ENCODE measurements around the gene ANKLE1.
A peak's percentile ranks its signal among the peaks of the same experiment; 100 is the strongest.
"Not testable (repeated sequence)": the region's sequence is repeated elsewhere in the genome, so short reads cannot be mapped to it uniquely, and the experiment has no call there.

The ANKLE1 gene

GRCh38 chr19:17248011-17248776, 33.5 kb upstream of the ANKLE1 start:
- no peak for DNase-seq (ENCODE audit: low read depth)

DNA sequence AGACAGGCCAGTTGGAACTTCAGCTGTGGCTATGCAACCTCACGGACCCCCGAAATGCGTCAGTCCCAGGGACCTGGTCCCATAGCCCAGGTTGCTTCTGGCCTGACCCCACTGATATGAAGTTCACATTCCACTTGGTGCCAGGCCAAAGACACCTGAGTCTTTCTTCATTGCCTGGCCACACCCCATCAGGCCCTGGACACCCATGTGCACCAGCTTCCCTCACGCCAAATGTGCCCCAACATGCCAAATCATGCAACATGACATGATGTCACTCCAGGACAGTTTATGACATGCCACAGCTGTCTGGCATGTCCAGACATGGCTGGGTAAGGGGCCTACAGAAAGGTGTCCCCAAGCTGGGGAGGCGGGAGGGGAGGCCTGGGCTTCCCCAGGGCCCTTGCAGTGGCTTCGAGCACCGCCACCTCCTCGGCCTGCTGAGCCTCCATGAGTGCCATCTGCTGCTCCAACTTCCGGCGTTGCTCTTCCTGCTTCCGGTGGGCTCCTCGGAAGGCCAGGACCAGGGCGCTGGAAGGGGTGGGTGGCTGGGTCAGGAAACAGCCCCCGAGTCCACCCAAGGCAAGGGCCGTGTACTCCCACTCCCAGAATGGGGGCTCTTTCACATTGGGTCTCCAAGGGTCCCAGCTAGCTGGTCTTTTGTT, 31.7 kb upstream of the ANKLE1 start:
- no peak for DNase-seq (ENCODE audit: low read depth)

DNA sequence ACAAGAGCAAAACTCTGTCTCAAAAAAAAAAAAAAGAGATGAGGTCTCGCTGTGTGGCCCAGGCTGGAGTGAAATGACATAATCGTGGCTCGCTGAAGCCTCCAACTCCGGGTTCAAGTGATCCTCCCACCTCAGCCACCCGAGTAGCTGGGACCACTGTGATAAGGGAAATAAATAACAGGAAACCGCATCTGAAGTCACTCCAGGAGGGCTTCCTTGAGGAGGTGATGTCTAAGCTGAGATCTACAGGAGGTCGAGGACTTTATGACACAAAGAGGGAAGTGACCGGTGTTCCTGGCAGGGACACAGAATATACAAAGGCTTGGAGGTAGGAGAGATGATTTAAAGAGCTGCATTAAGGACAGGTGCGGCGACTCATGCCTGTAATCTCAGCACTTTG, 27.1 kb upstream of the ANKLE1 start:
- no peak for DNase-seq (ENCODE audit: low read depth)

DNA sequence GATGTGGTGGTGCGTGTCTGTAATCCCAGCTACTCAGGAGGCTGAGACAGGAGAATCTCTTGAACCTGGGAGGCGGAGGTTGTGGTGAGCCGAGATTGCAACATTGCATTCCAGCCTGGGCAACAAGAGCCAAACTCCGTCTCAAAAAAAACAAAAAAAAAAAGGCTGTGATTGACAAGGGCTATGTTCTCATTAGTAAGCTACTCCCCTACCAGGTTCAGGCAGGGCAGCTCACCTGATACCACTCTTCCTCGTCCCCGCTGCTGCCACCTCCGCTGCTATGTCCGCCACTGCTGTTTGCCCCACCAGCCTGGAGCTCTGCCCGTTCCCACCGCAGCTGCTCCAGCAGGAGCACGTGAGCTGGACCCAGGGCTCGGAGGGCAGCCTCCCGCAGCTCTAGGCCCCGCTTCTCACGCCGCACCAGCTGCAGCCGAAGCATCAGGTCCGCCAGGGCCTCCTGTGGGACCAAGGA, 26.5 kb upstream of the ANKLE1 start:
- DNase-seq (ENCODE audit: low read depth): no peak

GRCh38 chr19:17256130-17256529, 25.6 kb upstream of the ANKLE1 start:
- no peak for DNase-seq (ENCODE audit: low read depth)

GRCh38 chr19:17259118-17259780, 22.5 kb upstream of the ANKLE1 start:
- DNase-seq (ENCODE audit: low read depth): no peak

DNA sequence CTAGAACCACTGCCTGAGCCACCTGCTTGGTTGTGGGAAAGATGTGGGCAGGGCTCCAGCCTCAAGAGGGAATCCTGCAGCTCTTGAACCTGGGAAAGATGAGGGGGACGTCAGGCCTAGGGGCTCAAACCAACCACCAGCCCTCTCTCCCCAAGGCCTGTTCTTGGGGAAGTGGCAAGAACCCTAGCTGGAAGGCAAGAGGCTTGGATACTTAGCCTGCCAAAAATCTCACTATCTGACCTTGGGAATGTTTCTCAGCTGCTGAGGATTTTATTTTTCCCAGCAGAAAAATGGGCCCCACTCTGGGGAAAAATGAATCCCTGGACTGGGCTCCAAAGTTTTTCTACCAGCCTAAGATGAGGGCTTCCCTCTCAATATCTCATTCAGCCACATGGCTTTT, 21.8 kb upstream of the ANKLE1 start:
- DNase-seq (ENCODE audit: low read depth): no peak

- peak; percentile 80 for DNase-seq (ENCODE audit: low read depth)
Observed at GRCh38 chr19:17260842-17261325, 20.8 kb upstream of the ANKLE1 start.

DNA sequence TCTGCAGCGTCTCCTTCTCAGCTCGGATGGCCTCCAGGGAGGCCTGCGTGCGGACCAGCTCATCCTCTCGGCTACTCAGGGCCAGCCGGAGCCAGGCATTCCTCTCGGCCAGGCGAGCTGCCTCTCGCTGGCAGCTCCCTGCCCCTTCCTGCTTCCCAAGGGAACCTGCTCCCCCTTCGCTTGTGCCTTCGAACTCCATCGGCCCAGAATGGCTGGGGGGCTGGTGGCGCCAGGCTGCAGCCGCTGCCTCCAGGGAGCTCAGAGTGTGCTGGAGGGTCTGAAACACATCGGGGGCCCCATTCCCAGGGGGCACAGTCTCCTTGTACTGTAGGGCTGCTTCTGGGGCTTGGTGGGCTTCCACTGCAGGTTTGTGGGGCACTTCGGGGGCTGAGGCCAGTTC, 19.1 kb upstream of the ANKLE1 start:
- DNase-seq (ENCODE audit: low read depth): no peak

DNA sequence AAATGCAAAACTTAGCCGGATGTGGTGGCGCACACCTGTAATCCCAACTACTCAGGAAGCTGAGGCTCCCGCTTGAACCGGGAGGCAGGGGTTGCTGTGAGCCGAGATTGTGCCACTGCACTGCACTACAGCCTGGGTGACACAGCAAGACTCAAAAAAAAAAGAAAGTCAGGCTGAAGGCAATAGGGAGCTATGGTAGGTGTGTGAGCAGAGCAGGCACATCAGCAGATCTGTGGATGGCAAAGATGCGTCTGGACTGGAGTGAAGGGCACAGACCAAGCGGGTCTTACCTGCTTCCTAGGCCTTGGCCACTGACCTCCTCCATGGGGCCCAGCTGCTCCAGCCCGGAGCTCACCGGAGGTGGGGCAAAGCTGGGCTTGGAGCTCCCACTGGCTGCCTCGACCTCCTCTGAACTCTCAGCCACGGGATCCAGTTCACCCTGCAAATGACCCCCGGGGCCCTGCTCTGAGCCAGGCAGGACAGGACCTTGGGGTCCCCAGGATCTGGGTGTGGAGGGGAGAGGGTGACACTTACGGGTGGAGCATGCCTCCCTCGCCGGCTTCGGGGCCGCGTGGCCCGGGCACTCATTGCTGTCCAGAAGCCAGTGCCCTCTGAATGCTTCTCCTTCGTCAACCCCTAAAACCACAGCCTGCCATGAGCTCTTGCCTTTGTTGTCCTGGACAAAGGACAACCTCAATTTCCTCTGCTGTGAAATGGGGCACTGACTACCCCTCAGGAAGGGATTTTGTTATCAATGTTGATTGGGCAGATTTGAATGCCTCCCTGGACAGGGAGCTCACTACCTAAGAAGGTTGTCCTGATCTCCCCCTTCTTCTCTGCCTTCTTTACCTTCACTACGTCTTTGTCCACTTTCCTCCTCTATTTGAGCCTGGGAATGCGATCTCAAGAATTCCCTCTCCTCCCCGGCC, 17.7 kb upstream of the ANKLE1 start:
- no peak for DNase-seq (ENCODE audit: low read depth)

DNA sequence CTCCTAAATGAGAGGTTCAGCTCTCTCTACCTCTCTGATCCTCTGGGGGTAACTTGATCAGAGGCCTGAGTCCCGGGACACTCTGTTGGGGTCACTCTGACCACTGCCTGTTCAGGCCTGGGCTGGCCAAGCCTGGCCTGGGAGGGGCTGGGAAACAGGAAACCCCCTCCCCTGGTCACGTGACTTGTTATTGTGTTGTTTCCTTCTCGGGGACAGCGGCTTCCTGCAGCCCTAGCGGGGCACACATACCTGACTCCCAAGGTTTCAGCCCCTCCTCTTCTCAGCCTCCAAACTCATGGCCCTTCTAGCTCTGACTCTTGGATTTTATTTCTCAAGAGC, 17.1 kb upstream of the ANKLE1 start, which contains the start of gene USHBP1:
Gene USHBP1, minus strand, starts transcription at position 105 of the 339 bp plus-strand sequence. CDS start 446 bp downstream, outside the sequence.
- no peak for DNase-seq (ENCODE audit: low read depth)

- no peak for DNase-seq (ENCODE audit: low read depth)
Observed at GRCh38 chr19:17266026-17266425, 15.7 kb upstream of the ANKLE1 start.

- DNase-seq (ENCODE audit: low read depth): no peak
Observed at GRCh38 chr19:17266589-17266974, 15.1 kb upstream of the ANKLE1 start.

GRCh38 chr19:17266975-17267788, 14.5 kb upstream of the ANKLE1 start, which contains the start of gene BABAM1:
Gene BABAM1 (plus strand): TSS chr19:17267443. CDS start chr19:17268807, 1,364 bp downstream.
- DNase-seq (ENCODE audit: low read depth): peak; percentile 69

GRCh38 chr19:17268754-17269153, 12.9 kb upstream of the ANKLE1 start:
- no peak for DNase-seq (ENCODE audit: low read depth)

- DNase-seq (ENCODE audit: low read depth): not testable (repeated sequence)
Observed at GRCh38 chr19:17274892-17275291, 6.8 kb upstream of the ANKLE1 start.

DNA sequence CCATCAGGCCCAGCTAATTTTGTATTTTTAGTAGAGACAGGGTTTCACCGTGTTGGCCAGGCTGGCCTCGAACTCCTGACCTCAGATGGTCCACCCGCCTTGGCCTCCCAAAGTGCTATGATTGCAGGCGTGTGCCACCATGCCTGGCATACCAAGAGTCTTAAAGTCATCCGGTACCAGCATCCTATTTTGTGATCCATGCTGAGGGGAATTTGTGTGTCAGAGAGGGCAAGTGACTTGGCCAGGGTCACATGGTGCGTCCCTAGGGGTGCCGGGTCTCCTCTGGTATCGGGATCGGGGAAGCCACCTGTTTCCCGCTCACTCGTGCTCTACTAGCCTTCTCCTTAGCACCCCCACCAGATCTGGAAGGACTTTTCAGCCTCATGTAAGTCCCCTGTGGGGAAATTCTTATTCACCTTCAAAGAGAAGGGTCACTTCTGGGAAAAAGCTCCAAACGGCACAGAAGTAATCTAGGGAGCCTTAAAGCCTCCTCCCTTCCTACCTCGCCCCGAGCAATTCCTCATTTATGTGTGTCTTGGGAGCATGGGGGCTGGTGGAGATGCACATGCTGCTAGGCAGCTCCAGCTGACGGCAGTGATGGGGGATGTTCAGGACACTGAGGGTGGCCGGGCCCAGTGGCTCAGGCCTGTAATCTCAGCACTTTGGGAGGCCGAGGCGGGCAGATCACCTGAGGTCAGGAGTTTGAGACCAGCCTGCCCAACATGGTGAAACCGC, 6.1 kb upstream of the ANKLE1 start:
- no peak for DNase-seq (ENCODE audit: low read depth)

- no peak for DNase-seq (ENCODE audit: low read depth)
Observed at GRCh38 chr19:17279436-17279835, 2.3 kb upstream of the ANKLE1 start.

- DNase-seq (ENCODE audit: low read depth): peak; percentile 64
Observed at GRCh38 chr19:17282488-17283125, 906 bp downstream of the ANKLE1 start.
